SU-DHL-6 (cell line): ENCODE data around the gene CHTOP.
A peak's percentile ranks its signal among the peaks of the same experiment; 100 is the strongest.

ENCODE experiments used
- H2AFZ ChIP-seq: fragments of 200-600 bp; sonication (generic); 2 replicates; pipeline ENCODE4 v1.6.1; 2014; ENCODE audit warnings: low read depth, mild to moderate bottlenecking, moderate library complexity, mixed read lengths, antibody characterized with exemption, low read length; ENCODE audit not compliant: severe bottlenecking
- H3F3A ChIP-seq: fragments of 200-600 bp; shearing (Covaris generic); 2 replicates; pipeline ENCODE4 v1.6.0; 2016; ENCODE audit warnings: antibody characterized with exemption, mild to moderate bottlenecking; ENCODE audit not compliant: insufficient read depth
- H3K27ac ChIP-seq: fragments of 200-600 bp; sonication (generic); 2 replicates; pipeline ENCODE4 v1.5.1; 2016; ENCODE audit warnings: low read depth, mild to moderate bottlenecking, low read length, moderate library complexity, mixed read lengths
- H3K27me3 ChIP-seq: fragments of 200-600 bp; sonication (generic), shearing (Covaris generic); 2 replicates; pipeline ENCODE4 v1.6.0; 2014; ENCODE audit warnings: mild to moderate bottlenecking, low read length
- H3K36me3 ChIP-seq: fragments of 200-600 bp; sonication (generic); 2 replicates; pipeline ENCODE4 v1.6.1; 2014; ENCODE audit warnings: mild to moderate bottlenecking, low read length, mixed read lengths
- H3K4me2 ChIP-seq: fragments of 300-600, 200-600 bp; shearing (Covaris generic), sonication (generic); 2 replicates; pipeline ENCODE4 v1.6.0; 2014; ENCODE audit warnings: low read length, low read depth, mild to moderate bottlenecking; ENCODE audit not compliant: poor library complexity, severe bottlenecking
- H3K4me3 ChIP-seq: fragments of 200-600 bp; sonication (generic); 2 replicates; pipeline ENCODE4 v1.5.1; 2014; ENCODE audit warnings: antibody characterized with exemption, low read length, mild to moderate bottlenecking, mixed read lengths; ENCODE audit not compliant: insufficient read depth, poor library complexity, severe bottlenecking
- H3K79me2 ChIP-seq: fragments of 200-600 bp; sonication (generic); 2 replicates; pipeline ENCODE4 v1.6.1; 2014; ENCODE audit warnings: mild to moderate bottlenecking, low read length, moderate library complexity; ENCODE audit not compliant: insufficient read depth
- H3K9ac ChIP-seq: fragments of 200-600 bp; sonication (generic); 2 replicates; pipeline ENCODE4 v1.7.0; 2014; ENCODE audit warnings: mild to moderate bottlenecking, low read length
- H3K9me2 ChIP-seq: fragments of 200-600 bp; sonication (generic); replicated peaks from 2 replicates; pipeline ENCODE4 v1.6.1; 2014; ENCODE audit warnings: low read length; ENCODE audit not compliant: insufficient read depth
- H3K9me3 ChIP-seq: fragments of 200-600 bp; sonication (generic); 2 replicates; pipeline ENCODE4 v1.6.1; 2014; ENCODE audit warnings: low read length, mixed read lengths; ENCODE audit not compliant: insufficient read depth
- H4K20me1 ChIP-seq: fragments of 200-600 bp; sonication (generic); 2 replicates; pipeline ENCODE4 v1.6.1; 2014; ENCODE audit warnings: low read depth, mild to moderate bottlenecking, antibody characterized with exemption, low read length, moderate library complexity, mixed read lengths
- CTCF ChIP-seq: fragments of 200-600 bp; sonication (generic); IDR thresholded peaks from one replicate; pipeline ENCODE4 v1.5.1; 2017; ENCODE audit warnings: antibody characterized with exemption, mild to moderate bottlenecking, low read length, moderate library complexity; ENCODE audit not compliant: insufficient read depth, poor library complexity, severe bottlenecking
- EZH2phosphoT487 ChIP-seq: fragments of 200-600 bp; sonication (generic), shearing (Covaris generic); conservative IDR thresholded peaks from 2 replicates; pipeline ENCODE4 v1.6.1; 2018; ENCODE audit warnings: mild to moderate bottlenecking, antibody characterized with exemption, low read length, moderate library complexity, mixed read lengths

The CHTOP gene

GRCh38 chr1:153616917-153617311, 17.0 kb upstream of the CHTOP start:
- Histone ChIP-seq H3K27ac (no peak overlapping the region), H3K27me3 (no peaks in the 10 kb centered on the region), H3K4me3 (no peak overlapping the region), H3F3A (no peaks in the 10 kb centered on the region), H3K9me2 (no peaks in the 10 kb centered on the region), H2AFZ (no peak overlapping the region), H4K20me1 (no peaks in the 10 kb centered on the region), H3K4me2 (no peak overlapping the region), H3K9ac (no peak overlapping the region), H3K36me3 (no peaks in the 10 kb centered on the region), H3K79me2 (no peaks in the 10 kb centered on the region), H3K9me3 (no peaks in the 10 kb centered on the region)
- TF ChIP-seq EZH2phosphoT487 (no peak), CTCF (no peak)

- Histone ChIP-seq H3F3A (no peaks in the 10 kb centered on the region), H3K9me3 (no peaks in the 10 kb centered on the region), H3K27ac (no peak overlapping the region), H4K20me1 (no peaks in the 10 kb centered on the region), H3K36me3 (no peaks in the 10 kb centered on the region), H3K4me2 (no peak overlapping the region), H3K27me3 (no peaks in the 10 kb centered on the region), H3K79me2 (no peaks in the 10 kb centered on the region), H2AFZ (no peak overlapping the region), H3K4me3 (no peak overlapping the region), H3K9ac (no peak overlapping the region), H3K9me2 (no peaks in the 10 kb centered on the region)
- TF ChIP-seq EZH2phosphoT487 (no peak), CTCF (peak; percentile 85)
These were observed 16.2 kb upstream of the CHTOP start for GRCh38 chr1:153617663-153618062.

- H3K27ac ChIP-seq, result no peak overlapping the region
- no peaks in the 10 kb centered on the region for H3F3A ChIP-seq
- no peaks in the 10 kb centered on the region for H3K36me3 ChIP-seq
- TF ChIP-seq CTCF (no peak), EZH2phosphoT487 (no peak)
- H4K20me1 ChIP-seq, result no peaks in the 10 kb centered on the region
- no peak overlapping the region for H3K9ac ChIP-seq
- H3K79me2 ChIP-seq, result no peaks in the 10 kb centered on the region
- no peaks in the 10 kb centered on the region for H3K9me3 ChIP-seq
- no peak overlapping the region for H3K4me2 ChIP-seq
- no peaks in the 10 kb centered on the region for H3K9me2 ChIP-seq
- H3K4me3 ChIP-seq, result no peak overlapping the region
- no peaks in the 10 kb centered on the region for H3K27me3 ChIP-seq
- H2AFZ ChIP-seq, result no peak overlapping the region
These were observed 14.7 kb upstream of the CHTOP start for GRCh38 chr1:153619171-153619570.
